ENCODE data around the gene TMEM41B.
"Not testable (repeated sequence)": the region's sequence is repeated elsewhere in the genome, so short reads cannot be mapped to it uniquely, and the experiment has no call there.

TMEM41B gene

DNA sequence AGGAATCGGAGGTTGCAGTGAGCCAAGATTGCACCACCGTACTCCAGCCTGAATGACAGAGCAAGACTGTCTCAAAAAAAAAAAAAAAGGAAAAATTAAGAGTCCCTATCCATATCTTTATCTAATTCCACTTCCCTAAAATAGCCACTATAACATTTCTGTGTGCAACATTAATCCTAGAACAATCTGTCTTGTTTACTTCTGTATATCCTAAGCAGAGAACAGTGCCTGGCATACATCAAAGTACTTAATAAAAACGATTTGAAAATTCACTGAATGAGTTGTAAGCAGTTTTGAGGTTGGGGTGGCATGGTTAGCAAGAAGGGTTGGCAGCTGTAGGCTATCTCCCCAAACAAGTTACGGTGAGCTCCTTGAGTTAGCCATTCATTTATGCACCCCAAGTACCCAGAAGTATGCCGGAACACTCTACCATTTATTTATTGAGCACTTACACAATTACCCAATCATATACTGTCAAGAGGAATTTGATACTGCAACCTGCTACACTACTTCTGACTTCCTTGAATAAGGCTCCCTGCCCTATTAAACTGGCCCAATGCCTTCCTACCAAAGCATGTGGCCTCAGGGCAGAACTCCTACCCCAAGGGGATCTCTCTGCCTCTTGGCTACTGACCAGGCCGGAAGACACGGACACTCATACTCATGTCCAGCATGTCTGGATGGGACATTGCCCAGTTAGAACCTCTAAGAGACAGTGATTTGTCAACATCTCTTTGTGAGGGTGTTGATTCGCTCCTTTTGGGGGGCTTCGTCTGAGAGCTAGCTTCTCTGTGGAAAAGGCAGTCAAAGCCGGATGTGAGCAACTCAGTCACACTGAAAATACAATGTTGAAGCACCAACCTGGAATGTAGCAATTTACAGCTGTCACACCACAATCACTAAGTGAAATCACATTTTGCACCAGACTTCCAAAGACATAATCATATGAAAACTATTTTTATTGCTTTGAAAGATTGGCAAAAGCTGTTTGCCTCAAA, 16.3 kb upstream of the TMEM41B start:
- Histone ChIP-seq H3K4me1 (ENCODE audit: insufficient read depth, poor library complexity, severe bottlenecking) (peaks cover 13% of the 10 kb centered on the region), H3K9me3 (ENCODE audit: severe bottlenecking) (no peaks in the 10 kb centered on the region), H3K36me3 (ENCODE audit: low read depth) (no peaks in the 10 kb centered on the region), H3K4me3 (ENCODE audit: severe bottlenecking) (no peak overlapping the region), H3K27ac (ENCODE audit: poor library complexity, severe bottlenecking) (peak overlapping the region; percentile 90), H3K27me3 (ENCODE audit: insufficient read depth, poor library complexity, severe bottlenecking) (no peaks in the 10 kb centered on the region)
- TF ChIP-seq, protein P1, sequence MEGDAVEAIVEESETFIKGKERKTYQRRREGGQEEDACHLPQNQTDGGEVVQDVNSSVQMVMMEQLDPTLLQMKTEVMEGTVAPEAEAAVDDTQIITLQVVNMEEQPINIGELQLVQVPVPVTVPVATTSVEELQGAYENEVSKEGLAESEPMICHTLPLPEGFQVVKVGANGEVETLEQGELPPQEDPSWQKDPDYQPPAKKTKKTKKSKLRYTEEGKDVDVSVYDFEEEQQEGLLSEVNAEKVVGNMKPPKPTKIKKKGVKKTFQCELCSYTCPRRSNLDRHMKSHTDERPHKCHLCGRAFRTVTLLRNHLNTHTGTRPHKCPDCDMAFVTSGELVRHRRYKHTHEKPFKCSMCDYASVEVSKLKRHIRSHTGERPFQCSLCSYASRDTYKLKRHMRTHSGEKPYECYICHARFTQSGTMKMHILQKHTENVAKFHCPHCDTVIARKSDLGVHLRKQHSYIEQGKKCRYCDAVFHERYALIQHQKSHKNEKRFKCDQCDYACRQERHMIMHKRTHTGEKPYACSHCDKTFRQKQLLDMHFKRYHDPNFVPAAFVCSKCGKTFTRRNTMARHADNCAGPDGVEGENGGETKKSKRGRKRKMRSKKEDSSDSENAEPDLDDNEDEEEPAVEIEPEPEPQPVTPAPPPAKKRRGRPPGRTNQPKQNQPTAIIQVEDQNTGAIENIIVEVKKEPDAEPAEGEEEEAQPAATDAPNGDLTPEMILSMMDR (IDR thresholded peaks at IDR 0.05; ENCODE audit: poor library complexity, severe bottlenecking): no peak
- peak; percentile 93 for ATAC-seq (ENCODE audit: low read depth)
- DNase-seq (ENCODE audit: low spot score): no peak

DNA sequence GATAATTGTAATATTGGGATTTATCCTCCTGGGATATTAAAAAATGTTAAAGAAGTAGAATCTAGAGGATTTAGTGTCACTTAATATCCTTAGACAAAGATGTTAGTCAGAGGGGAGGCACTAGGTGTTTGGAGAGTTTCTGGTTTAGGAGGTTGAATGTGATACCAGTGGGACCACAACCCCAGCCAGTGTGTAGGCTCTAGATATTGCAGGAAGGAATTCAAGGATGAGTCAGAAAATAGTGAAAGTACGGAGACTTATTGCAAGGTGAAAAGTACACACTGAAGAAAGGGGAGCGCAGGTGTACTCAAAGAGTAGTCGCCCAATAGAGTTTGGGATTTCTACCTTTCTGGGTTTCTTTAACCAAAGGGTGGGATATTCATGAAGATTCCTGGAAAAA, 5.7 kb upstream of the TMEM41B start:
- no peak overlapping the region for H3K27ac ChIP-seq (ENCODE audit: poor library complexity, severe bottlenecking)
- TF ChIP-seq, protein P1 (IDR thresholded peaks at IDR 0.05; ENCODE audit: poor library complexity, severe bottlenecking): no peak
- no peaks in the 10 kb centered on the region for H3K36me3 ChIP-seq (ENCODE audit: low read depth)
- H3K27me3 ChIP-seq (ENCODE audit: insufficient read depth, poor library complexity, severe bottlenecking): no peaks in the 10 kb centered on the region
- peaks cover 5% of the 10 kb centered on the region for H3K4me1 ChIP-seq (ENCODE audit: insufficient read depth, poor library complexity, severe bottlenecking)
- DNase-seq (ENCODE audit: low spot score) (no peak), ATAC-seq (ENCODE audit: low read depth) (peak; percentile 50; the same call in 1 of the 3 replicates)
- H3K4me3 ChIP-seq (ENCODE audit: severe bottlenecking): no peak overlapping the region
- H3K9me3 ChIP-seq (ENCODE audit: severe bottlenecking): no peaks in the 10 kb centered on the region

DNA sequence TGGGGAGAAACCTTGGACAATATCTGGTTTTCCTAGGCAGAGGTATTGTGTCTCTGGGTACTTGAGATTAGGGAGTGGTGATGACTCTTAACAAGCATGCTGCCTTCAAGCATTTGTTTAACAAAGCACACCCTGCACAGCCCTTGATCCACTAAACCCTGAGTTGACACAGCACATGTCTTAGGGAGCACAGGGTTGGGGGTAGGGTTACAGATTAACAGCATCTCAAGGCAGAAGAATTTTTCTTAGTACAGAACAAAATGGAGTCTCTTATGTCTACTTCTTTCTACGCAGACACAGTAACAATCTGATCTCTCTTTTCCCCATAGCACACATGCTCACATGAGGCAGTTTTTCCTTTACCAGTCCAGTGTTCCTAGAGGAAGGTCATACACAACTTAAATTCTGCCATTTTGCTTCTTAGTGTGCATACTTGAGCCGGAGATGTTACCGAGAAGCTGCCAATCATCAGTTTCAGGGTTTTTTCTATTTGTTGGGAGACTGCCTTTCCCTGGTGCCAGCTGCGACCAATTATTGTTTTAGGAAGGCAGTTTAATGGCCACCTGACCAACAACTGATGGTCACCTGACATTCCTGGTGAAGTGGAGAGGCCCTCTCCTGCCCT, 5.1 kb upstream of the TMEM41B start:
- not testable (repeated sequence) for H3K4me1 ChIP-seq (ENCODE audit: insufficient read depth, poor library complexity, severe bottlenecking); H3K36me3 ChIP-seq (ENCODE audit: low read depth); H3K27ac ChIP-seq (ENCODE audit: poor library complexity, severe bottlenecking); H3K9me3 ChIP-seq (ENCODE audit: severe bottlenecking); DNase-seq (ENCODE audit: low spot score); H3K27me3 ChIP-seq (ENCODE audit: insufficient read depth, poor library complexity, severe bottlenecking); ATAC-seq (ENCODE audit: low read depth); H3K4me3 ChIP-seq (ENCODE audit: severe bottlenecking)

DNA sequence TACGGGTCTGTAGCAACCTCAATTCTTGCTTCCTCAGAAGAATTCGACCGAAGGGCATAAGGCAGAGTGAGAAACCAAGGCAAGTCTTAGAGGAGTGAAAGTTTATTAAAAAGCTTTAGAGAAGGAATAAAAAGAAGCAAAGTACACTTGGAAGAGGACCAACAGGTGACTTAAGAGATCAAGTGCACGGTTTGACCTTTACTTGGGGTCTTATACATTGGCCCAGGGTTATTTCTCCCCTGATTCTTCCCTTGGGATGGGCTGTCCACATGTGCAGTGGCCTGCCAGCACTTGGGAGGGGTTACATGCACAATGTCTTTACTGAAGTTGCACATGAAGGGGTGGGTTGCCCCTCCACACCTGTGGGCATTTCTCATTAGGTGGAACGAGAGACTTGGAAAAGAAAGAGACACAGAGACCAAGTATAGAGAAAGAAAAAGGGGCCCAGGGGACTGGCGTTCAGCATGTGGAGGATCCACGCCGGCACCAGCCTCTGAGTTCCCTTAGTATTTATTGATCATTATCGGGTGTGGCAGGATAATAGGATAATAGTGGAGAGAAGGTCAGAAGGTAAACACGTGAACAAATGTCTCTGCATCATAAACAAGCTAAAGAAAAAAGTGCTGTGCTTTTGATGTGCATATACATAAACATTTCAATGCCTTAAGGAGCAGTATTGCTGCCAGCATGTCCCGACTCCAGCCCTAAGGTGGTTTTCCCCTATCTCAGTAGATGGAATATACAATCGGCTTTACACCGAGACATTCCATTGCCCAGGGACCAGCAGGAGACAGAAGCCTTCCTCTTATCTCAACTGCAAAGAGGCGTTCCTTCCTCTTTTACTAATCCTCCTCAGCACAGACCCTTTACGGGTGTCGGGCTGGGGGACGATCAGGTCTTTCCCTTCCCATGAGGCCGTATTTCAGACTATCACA, 4.3 kb upstream of the TMEM41B start:
- not testable (repeated sequence) for H3K4me1 ChIP-seq (ENCODE audit: insufficient read depth, poor library complexity, severe bottlenecking); H3K27me3 ChIP-seq (ENCODE audit: insufficient read depth, poor library complexity, severe bottlenecking); H3K4me3 ChIP-seq (ENCODE audit: severe bottlenecking); ATAC-seq (ENCODE audit: low read depth); DNase-seq (ENCODE audit: low spot score); H3K9me3 ChIP-seq (ENCODE audit: severe bottlenecking); H3K27ac ChIP-seq (ENCODE audit: poor library complexity, severe bottlenecking); H3K36me3 ChIP-seq (ENCODE audit: low read depth)

DNA sequence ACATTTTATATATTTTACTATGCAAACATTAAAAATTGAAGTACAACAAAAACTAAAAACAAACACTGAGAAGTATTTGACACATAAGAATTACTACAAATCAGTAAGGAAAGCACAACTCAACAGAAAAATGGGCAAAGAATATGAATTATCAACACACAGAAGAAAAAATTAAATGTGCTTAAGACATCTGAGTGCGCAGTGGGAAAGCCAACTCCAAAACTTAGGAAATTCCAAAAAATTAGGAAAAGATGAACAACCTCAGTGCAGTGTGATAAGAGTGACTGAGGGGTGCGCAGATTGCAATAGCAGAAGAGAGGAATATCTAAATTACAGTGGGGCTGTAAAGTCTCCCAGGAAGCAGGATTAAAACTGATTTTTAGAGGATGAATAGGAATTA, 1.9 kb upstream of the TMEM41B start:
- Histone ChIP-seq H3K4me1 (ENCODE audit: insufficient read depth, poor library complexity, severe bottlenecking) (peaks cover 16% of the 10 kb centered on the region), H3K9me3 (ENCODE audit: severe bottlenecking) (no peaks in the 10 kb centered on the region), H3K27ac (ENCODE audit: poor library complexity, severe bottlenecking) (no peak overlapping the region), H3K36me3 (ENCODE audit: low read depth) (peaks cover 13% of the 10 kb centered on the region; the same call in 1 of the 2 replicates), H3K27me3 (ENCODE audit: insufficient read depth, poor library complexity, severe bottlenecking) (no peaks in the 10 kb centered on the region), H3K4me3 (ENCODE audit: severe bottlenecking) (no peak overlapping the region)
- ATAC-seq (ENCODE audit: low read depth): no peak
- TF ChIP-seq, protein P1 (IDR thresholded peaks at IDR 0.05; ENCODE audit: poor library complexity, severe bottlenecking): no peak
- no peak for DNase-seq (ENCODE audit: low spot score)
